Activated CD8-positive, alpha-beta memory T cell treated with anti-CD3 and anti-CD28 coated beads, Interleukin-2, amount 50 U/mL, for 24 hours (primary cell): Measurements from ENCODE around the gene SMAD9.

Experiments
- DNase-seq: peaks from one replicate; pipeline ENCODE4 v3.0.0-alpha.2; 2020; ENCODE audit errors: extremely low read depth

Gene SMAD9

GRCh38 chr13:36919833-36920615, at the start of gene SMAD9:
TSS of gene SMAD9 (minus strand) at chr13:36920238. CDS start at chr13:36879689, 40,549 bp downstream.
- DNase-seq = no peak

- no peak for DNase-seq
These were observed 46.4 kb upstream of the SMAD9 start for GRCh38 chr13:36966404-36966803.

- DNase-seq = no peak
These were observed 45.7 kb upstream of the SMAD9 start for GRCh38 chr13:36965767-36966166.

- no peak for DNase-seq
These were observed 39.5 kb upstream of the SMAD9 start for GRCh38 chr13:36959456-36960116.

GRCh38 chr13:36954542-36954941, 34.5 kb upstream of the SMAD9 start:
- no peak for DNase-seq

GRCh38 chr13:36950920-36951319, 30.9 kb upstream of the SMAD9 start:
- no peak for DNase-seq

- DNase-seq = no peak
These were observed 30.3 kb upstream of the SMAD9 start for GRCh38 chr13:36950330-36950729.

GRCh38 chr13:36945078-36945477, 25.0 kb upstream of the SMAD9 start:
- DNase-seq = no peak

- no peak for DNase-seq
These were observed 5.6 kb upstream of the SMAD9 start for GRCh38 chr13:36925603-36926002.

- DNase-seq = no peak
These were observed 4.0 kb upstream of the SMAD9 start for GRCh38 chr13:36924001-36924400.

GRCh38 chr13:36921631-36922301, 1.7 kb upstream of the SMAD9 start:
- no peak for DNase-seq

- DNase-seq = no peak
These were observed 663 bp upstream of the SMAD9 start for GRCh38 chr13:36920616-36921185.

- no peak for DNase-seq
These were observed 736 bp downstream of the SMAD9 start for GRCh38 chr13:36919171-36919832.

- no peak for DNase-seq
These were observed 1.5 kb downstream of the SMAD9 start for GRCh38 chr13:36918246-36919131.

GRCh38 chr13:36917311-36917710, 2.7 kb downstream of the SMAD9 start:
- no peak for DNase-seq

- no peak for DNase-seq
These were observed 4.0 kb downstream of the SMAD9 start for GRCh38 chr13:36915896-36916640.

GRCh38 chr13:36915106-36915505, 4.9 kb downstream of the SMAD9 start:
- no peak for DNase-seq

GRCh38 chr13:36914648-36915047, 5.4 kb downstream of the SMAD9 start:
- no peak for DNase-seq

GRCh38 chr13:36913463-36913862, 6.6 kb downstream of the SMAD9 start:
- no peak for DNase-seq

- no peak for DNase-seq
These were observed 7.1 kb downstream of the SMAD9 start for GRCh38 chr13:36912973-36913372.
